Measurements from ENCODE around the gene RNPC3.
"Not testable (repeated sequence)": the region's sequence is repeated elsewhere in the genome, so short reads cannot be mapped to it uniquely, and the experiment has no call there.

The RNPC3 gene

DNA sequence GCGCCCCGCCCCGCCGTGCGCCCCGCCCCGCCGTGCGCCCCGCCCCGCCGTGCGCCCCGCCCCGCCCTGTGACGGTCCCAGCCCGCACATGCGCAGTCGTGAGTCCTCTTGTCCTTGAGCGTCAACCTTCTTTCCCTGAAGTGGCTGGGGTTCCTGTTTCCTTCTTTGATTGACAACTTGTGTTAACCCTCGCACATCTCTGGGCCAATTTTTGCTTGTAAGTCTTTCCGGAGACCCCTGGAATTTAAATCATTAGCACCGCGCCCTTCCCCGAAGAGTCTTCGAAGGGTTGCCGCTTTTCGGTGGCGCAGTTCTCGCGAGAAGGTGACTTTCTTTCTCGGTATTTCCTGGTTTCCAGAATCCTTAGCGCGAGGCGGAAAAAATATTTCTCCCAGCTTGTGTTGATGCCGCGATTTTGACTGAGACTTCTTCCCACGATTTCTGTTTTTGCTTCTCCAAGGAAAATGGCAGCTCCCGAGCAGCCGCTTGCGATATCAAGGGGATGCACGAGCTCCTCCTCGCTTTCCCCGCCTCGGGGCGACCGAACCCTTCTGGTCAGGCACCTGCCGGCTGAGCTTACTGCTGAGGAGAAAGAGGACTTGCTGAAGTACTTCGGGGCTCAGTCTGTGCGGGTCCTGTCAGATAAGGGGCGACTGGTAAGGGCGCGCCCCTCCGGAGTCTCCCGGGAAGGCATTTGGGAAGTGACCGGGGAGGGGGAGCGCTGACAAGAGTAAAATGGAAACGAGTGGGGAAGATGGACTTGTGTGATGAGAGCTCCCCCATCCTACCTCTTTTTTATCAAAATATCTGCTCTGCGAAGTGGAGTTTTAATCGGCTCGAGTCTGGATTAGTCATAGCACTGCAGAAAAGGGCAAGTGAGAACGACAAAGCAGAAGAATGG lies at the start of gene RNPC3:
Gene RNPC3 (plus strand): TSS at position 93 of the 901 bp plus-strand sequence. CDS start 372 bp downstream, at position 465.
- peak; percentile 89 for DNase-seq

DNA sequence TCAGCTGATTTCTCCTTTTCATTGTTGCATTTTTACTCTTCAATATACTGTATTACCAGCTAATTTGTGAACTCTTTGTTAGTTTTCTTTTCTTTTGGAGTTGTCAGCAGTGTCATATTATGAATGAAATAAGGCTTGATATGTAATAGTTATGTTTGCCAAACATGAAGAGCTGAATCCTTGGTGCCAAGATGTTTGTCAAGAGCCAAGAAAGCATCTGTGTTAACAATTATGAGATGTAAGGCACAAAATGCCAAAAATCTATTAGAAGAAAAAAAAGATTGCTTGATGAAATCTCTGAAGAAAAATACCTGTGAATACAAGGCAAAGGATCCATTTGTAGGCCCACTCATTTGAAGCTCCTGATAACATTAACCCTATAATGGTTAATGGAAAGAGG lies 48.4 kb upstream of the RNPC3 start:
- DNase-seq, result no peak

GRCh38 chr1:103489935-103490334 lies 35.6 kb upstream of the RNPC3 start:
- no peak for DNase-seq

- DNase-seq, result no peak
These were observed 33.4 kb upstream of the RNPC3 start for GRCh38 chr1:103492003-103492625.

DNA sequence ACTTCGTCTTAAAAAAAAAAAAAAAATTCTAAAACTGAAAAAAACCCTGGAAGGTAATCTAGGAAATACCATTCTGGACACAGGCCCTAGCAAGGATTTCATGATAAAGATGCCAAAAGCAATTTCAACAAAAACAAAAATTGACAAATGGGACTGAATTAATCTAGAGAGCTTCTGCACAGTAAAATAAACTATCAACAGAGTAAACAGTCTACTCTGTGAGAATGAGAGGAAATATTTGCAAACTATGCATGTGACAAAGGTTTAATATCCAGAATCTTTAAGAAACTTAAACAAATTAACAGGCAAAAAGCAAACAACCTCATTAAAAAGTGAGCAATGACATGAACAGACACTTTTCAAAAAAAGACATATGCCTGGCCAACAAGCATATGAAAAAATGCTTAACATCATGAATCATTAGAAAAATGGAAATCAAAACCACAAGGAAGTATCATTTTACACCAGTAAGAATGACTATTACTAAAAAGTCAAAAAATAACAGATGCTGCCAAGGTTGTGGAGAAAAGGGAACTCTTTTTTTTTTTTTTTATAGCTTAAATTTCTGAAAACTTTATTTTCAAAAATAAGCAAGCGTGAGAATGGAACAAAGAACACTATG lies 29.4 kb upstream of the RNPC3 start:
- no peak for DNase-seq

DNA sequence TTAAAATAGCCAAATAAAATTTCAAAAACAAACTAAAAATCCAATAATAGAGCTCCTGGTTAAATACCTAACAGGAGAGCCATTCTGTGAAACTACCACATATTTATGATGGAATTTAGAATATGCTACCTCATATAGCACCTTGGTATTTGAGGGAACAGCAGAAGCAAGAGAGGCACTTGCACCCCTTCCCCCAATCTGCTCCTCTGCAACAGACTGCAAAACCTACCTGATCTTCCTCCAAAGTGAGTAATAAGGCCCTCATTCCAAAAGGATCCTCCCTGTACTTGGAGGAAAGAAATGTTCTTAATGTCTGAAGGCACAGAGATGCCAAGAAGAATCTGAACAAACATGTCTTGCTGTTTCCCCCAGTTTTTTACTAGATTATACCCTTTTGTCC lies 28.1 kb upstream of the RNPC3 start:
- no peak for DNase-seq

DNA sequence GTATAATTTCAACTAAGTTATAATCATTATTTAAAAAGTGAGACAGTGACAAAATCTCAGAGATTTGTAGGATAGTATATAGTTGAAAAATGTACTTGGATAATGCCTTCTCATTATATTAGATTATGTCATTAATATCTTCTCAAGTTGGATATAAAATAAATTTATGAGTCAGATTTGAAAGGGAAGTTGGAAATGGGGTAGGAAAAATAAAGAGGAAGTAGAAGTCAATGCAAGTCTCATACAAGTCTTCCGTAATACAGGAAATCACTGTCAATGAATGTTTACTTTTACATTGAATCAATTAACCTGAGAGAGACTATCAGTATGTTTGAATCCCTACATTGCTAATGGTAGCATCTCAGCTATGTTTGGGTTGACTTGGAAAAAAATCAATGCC lies 16.2 kb upstream of the RNPC3 start:
- no peak for DNase-seq

- DNase-seq, result no peak
These were observed 11.8 kb upstream of the RNPC3 start for GRCh38 chr1:103513711-103514110.

- peak; percentile 10 for DNase-seq
These were observed 10.5 kb upstream of the RNPC3 start for GRCh38 chr1:103514920-103515503.

- no peak for DNase-seq
These were observed 9.2 kb upstream of the RNPC3 start for GRCh38 chr1:103516283-103516682.

DNA sequence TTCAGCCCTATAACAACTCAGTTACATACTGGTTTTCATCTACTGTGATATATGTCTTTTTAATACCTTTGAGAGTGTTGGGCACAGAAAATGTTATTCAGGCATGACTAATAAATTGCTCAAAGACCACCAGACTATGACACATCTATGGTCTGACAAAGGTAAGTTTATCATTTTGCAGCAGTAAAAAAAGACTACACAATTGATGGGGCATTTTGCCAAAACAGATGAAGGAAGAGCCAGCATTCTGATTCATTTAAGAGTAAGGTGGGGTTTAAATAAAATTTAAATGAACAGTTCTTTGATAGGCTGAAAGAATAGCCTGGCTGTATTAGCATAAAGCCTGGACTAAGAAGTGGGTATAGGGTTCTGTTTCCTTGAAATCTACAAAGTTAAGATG lies 8.8 kb upstream of the RNPC3 start:
- no peak for DNase-seq

GRCh38 chr1:103517380-103518047 lies 8.0 kb upstream of the RNPC3 start:
- DNase-seq, result no peak

DNA sequence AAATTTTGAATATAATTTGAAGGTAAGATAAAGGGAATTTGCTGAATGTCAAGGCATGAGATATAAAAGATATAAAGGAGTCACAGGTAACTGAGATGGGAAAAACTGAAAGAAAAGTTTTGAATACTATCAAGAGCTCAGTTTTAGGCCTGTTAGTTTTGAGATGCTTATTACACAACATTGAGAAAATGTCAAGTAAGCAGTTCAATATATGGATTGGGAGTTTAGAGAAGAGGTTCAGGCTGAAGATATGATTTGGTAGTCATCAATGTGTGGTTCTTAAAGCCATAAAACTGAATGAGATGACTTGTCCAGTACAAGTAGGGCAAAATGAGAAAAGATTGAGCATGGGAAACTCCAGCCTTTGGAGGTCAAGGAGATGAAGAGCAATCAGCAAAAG lies 4.7 kb upstream of the RNPC3 start:
- no peak for DNase-seq

- no peak for DNase-seq
These were observed 2.2 kb upstream of the RNPC3 start for GRCh38 chr1:103523346-103523745.

GRCh38 chr1:103525114-103525606 lies 339 bp upstream of the RNPC3 start:
- no peak for DNase-seq

- no peak for DNase-seq
These were observed 1.8 kb downstream of the RNPC3 start for GRCh38 chr1:103527331-103527730.

DNA sequence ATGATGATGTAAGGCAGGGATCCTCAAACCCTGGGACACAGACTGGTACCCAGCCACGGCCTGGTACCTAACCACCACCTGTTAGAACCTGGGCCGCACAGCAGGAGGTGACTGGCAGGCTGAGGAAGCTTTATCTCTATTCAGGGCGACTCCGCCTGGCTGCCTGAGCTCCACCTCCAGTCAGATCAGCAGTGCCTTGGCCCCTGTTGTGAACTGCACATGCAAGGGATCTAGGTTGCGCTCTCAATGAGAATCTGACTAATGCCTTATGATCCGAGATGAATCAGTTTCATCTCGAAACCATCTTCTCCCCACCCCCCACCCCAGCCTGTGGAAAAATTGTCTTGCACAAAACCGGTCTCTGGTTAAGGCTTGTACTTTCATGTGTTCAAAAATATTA lies 4.2 kb downstream of the RNPC3 start:
- peak; percentile 76 for DNase-seq

GRCh38 chr1:103538226-103538625 lies 12.7 kb downstream of the RNPC3 start:
- DNase-seq, result no peak

DNA sequence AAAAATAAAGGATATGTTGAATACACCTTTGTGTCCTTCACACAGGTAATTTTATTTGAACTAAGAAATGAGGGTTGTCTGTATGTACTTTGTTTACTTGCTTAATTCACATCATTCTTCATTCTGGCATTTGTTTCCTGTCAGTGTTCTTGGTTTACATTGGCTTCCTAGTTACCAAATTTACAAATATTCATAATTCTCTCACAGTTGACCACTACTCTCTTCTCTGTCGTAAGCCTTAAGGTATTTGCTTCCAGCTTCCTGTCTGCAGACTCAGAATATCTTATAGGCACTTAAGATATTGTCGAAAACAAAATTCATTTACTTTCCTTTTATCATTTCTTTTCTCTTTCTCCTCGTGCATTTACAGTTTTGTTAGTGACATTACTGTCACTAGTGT lies 15.9 kb downstream of the RNPC3 start:
- DNase-seq, result no peak

DNA sequence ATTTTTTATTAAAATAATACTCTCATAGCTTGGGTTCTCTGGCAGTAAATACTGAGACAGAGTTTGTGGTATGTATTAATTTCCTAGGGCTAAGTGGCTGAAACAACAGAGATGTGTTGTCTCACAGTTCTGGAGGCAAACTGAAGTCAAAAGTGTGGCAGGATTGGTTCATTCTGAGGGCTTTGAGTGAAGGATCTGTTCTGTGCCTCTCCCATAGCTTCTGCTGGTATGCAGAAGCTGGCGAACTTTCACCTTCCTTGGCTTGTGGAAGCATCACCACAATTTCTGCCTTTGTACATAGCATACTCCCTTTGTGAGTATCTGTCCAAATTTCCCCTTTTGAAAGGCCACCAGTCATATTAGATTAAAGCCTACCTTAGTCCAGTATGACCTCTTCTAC lies 21.0 kb downstream of the RNPC3 start:
- DNase-seq, result no peak

- no peak for DNase-seq
These were observed 22.3 kb downstream of the RNPC3 start for GRCh38 chr1:103547840-103548239.

GRCh38 chr1:103560427-103560826 lies 34.9 kb downstream of the RNPC3 start:
- no peak for DNase-seq

DNA sequence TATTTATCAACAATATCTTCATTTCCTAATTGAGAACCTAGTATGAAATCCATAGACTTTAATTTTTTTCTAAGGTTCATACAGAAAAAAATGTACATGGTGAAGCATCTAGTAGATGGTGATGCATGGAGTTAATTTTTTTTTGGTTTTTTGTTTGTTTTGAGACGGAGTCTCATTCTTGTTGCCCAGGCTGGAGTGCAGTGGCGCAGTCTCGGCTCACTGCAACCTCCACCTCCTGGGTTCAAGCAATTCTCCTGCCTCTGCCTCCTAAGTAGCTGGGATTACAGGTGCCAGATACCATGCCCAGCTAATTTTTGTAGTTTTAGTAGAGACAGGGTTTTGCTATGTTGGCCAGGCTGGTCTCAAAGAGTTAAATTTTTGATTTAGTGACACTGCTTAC lies 35.6 kb downstream of the RNPC3 start:
- DNase-seq, result not testable (repeated sequence)

Data from stimulated activated CD4-positive, alpha-beta T cell treated with anti-CD3 and anti-CD28 coated beads, Interleukin-4, amount 100 ng/mL, for 24 hours (primary cell).